Measurements from ENCODE around the gene KLC3. TPM values are rescaled to one million over a fixed set of nuclear protein-coding genes. Genes with fewer than 3 reads are reported as not detected.
"Not testable (repeated sequence)": the region's sequence is repeated elsewhere in the genome, so short reads cannot be mapped to it uniquely, and the experiment has no call there.

KLC3 gene
- total RNA-seq, 1 experiment from 2014 or later, result 22.8 TPM

DNA sequence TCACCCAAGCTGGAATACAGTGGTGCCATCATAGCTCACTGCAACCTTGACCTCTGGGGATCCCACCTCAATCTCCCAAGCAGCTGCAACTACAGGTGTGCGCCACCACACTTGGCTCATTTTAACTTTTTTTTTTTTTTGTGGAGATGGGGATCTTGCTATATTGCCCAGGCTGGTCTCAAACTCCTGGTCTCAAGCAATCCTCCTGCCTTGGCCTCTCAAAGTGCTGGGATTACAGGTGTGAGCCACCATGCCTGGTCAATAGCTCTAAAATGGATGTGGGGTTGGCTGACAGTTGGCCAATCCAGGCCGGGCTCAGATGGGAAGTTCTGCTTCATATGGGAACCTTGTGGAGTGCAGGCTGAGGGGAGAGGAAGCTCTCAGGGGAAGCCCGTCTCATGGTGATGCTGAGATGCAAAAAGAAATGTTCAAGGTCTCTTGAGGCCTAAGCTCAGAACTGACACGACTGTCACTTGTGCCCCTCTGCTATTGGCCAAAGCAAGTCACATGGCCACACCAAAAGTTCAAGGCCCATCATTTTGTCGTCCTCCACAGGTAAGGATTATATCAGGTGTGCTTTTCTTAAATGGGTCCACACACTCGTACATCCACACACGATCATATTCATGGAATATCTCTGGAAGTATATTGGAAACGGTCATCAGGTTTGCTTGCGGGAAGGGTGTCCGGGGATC, 6.8 kb upstream of the KLC3 start:
- RAD21 ChIA-PET (ENCODE audit: low non-redundant PET in 1 of 2, low total read pairs in 2 of 2, uncharacterized antibody in 2 of 2, unreplicated experiment in 2 of 2), result no interaction called here
- Histone ChIP-seq H3K4me2 (ENCODE audit: low read length) (no peak overlapping the region), H3K27ac (ENCODE audit: low read depth, low read length) (no peak overlapping the region), H3K79me2 (ENCODE audit: insufficient read depth, low read length) (no peaks in the 10 kb centered on the region), H3K9me3 (ENCODE audit: control insufficient read depth in 1 of 2, insufficient read depth in 1 of 2, low read depth in 1 of 2, low read length in 2 of 2) (no peaks in the 10 kb centered on the region), H3K27me3 (ENCODE audit: insufficient read depth, low read length) (no peaks in the 10 kb centered on the region), H3K4me3 (replicated peaks in 1 of 2; ENCODE audit: low read depth in 1 of 2, low read length in 2 of 2) (no peak overlapping the region), H3K4me1 (ENCODE audit: control insufficient read depth in 1 of 2, insufficient read depth in 2 of 2, low read length in 2 of 2) (peaks cover 9 to 29% of the 10 kb centered on the region in 2 experiments), H3K36me3 (ENCODE audit: control insufficient read depth in 1 of 2, insufficient read depth in 2 of 2, low read length in 2 of 2) (no peaks in the 10 kb centered on the region), H2AFZ (ENCODE audit: low read depth, low read length, poor library complexity, severe bottlenecking) (peak overlapping the region; percentile 15), H4K20me1 (ENCODE audit: insufficient read depth) (no peaks in the 10 kb centered on the region), H3K9ac (ENCODE audit: low read length) (no peak overlapping the region), H3K9me2 (ENCODE audit: insufficient read depth) (no peaks in the 10 kb centered on the region)
- POLR2A ChIA-PET, result interaction anchor here (0.6 kb wide), 1 partner anchor 313 kb away, joined by 3 read pairs; no protein-coding TSS in a partner anchor
- ATAC-seq (no peak), DNase-seq (ENCODE audit: low read depth, low spot score) (no peak)
- CTCF ChIA-PET, result no interaction called here
- BruUV-seq (replicated peaks), result no TSS peak
- TF ChIP-seq SP1 (IDR thresholded peaks at IDR 0.05; ENCODE audit: low read depth), result no peak
- no peak for TF ChIP-seq JUND (IDR thresholded peaks at IDR 0.05)
- no peak for TF ChIP-seq EZH2phosphoT487 (IDR thresholded peaks at IDR 0.05; ENCODE audit: borderline replicate concordance)
- no peak for TF ChIP-seq ELF1 (IDR thresholded peaks at IDR 0.05; ENCODE audit: borderline replicate concordance, low read depth)
- TF ChIP-seq ZFX (IDR thresholded peaks at IDR 0.05), result 0 out of 2 replicates have a peak, but pooled peaks have one; percentile 11
- intact Hi-C loops (cut with micrococcal nuclease), result no loop called here

GRCh38 chr19:45334881-45335280, 5.7 kb upstream of the KLC3 start:
- H3K79me2 ChIP-seq (ENCODE audit: insufficient read depth, low read length); ATAC-seq; RAD21 ChIA-PET (ENCODE audit: low non-redundant PET in 1 of 2, low total read pairs in 2 of 2, uncharacterized antibody in 2 of 2, unreplicated experiment in 2 of 2); H4K20me1 ChIP-seq (ENCODE audit: insufficient read depth); H2AFZ ChIP-seq (ENCODE audit: low read depth, low read length, poor library complexity, severe bottlenecking); H3K4me2 ChIP-seq (ENCODE audit: low read length); DNase-seq (ENCODE audit: low read depth, low spot score); H3K9me3 ChIP-seq (ENCODE audit: control insufficient read depth in 1 of 2, insufficient read depth in 1 of 2, low read depth in 1 of 2, low read length in 2 of 2); H3K27me3 ChIP-seq (ENCODE audit: insufficient read depth, low read length); H3K4me3 ChIP-seq (replicated peaks in 1 of 2; ENCODE audit: low read depth in 1 of 2, low read length in 2 of 2); BruUV-seq (replicated peaks); H3K9me2 ChIP-seq (ENCODE audit: insufficient read depth); H3K9ac ChIP-seq (ENCODE audit: low read length); H3K36me3 ChIP-seq (ENCODE audit: control insufficient read depth in 1 of 2, insufficient read depth in 2 of 2, low read length in 2 of 2); H3K27ac ChIP-seq (ENCODE audit: low read depth, low read length): not testable (repeated sequence)
- peaks cover 9 to 34% of the 10 kb centered on the region in 2 experiments for H3K4me1 ChIP-seq (ENCODE audit: control insufficient read depth in 1 of 2, insufficient read depth in 2 of 2, low read length in 2 of 2)
- intact Hi-C loops (cut with micrococcal nuclease), result loop anchor here (5.0 kb wide), 2 partner anchors 258 to 533 kb away; partner anchors contain the start of genes GEMIN7 and ZNF296
- ChIA-PET CTCF (interaction anchor here (1.7 kb wide), 1 partner anchor 9 kb away, joined by 3 read pairs; no protein-coding TSS in a partner anchor), POLR2A (interaction anchor here (1.5 kb wide), 1 partner anchor 9 kb away, joined by 4 read pairs; no protein-coding TSS in a partner anchor)
- 0 out of 2 replicates have a peak, but pooled peaks have one; percentile 21 for TF ChIP-seq CBX3 (IDR thresholded peaks at IDR 0.05; ENCODE audit: low read depth)

Data from HCT116 (cell line).